Measurements from ENCODE around the gene NIBAN1.

NIBAN1 gene

DNA sequence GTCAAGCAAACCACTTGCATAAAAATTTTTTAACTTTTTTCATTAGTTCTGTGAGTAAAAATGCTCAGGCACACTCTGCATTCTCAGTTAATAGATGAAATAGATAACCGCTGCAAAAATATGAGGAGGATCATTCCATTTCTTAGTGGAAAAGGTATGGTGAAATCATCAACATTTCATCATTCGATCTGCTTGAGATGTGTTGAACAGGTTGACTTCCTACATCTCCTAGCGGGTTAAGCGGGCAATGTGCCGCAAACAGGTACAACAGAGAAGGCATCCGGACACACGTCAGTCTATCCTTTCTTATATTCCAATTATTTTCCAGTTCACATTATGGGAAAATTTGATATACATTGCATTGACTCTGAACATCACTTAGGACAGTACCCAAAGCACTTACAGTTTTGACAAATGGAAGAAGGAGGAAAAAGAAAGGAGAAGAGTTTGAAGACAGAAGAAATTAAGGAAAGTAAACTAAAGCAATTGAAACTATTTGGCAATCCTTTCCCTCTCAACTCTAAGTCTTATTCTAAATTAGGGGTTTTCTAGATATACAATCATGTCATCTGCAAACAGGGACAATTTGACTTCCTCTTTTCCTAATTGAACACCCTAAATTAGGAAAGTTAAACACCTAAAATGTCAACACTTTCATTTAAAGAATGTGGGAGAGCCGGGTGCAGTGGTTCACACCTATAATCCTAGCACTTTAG lies 33.5 kb downstream of the NIBAN1 start:
- TF ChIP-seq, protein P1, sequence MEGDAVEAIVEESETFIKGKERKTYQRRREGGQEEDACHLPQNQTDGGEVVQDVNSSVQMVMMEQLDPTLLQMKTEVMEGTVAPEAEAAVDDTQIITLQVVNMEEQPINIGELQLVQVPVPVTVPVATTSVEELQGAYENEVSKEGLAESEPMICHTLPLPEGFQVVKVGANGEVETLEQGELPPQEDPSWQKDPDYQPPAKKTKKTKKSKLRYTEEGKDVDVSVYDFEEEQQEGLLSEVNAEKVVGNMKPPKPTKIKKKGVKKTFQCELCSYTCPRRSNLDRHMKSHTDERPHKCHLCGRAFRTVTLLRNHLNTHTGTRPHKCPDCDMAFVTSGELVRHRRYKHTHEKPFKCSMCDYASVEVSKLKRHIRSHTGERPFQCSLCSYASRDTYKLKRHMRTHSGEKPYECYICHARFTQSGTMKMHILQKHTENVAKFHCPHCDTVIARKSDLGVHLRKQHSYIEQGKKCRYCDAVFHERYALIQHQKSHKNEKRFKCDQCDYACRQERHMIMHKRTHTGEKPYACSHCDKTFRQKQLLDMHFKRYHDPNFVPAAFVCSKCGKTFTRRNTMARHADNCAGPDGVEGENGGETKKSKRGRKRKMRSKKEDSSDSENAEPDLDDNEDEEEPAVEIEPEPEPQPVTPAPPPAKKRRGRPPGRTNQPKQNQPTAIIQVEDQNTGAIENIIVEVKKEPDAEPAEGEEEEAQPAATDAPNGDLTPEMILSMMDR (conservative IDR thresholded peaks at IDR 0.05; ENCODE audit: low read depth) = no peak
- ChIA-PET POLR2A (ENCODE audit: low non-redundant PET) (no interaction called here), CTCF (no interaction called here)
- H3K27ac ChIP-seq = no peak overlapping the region
- DNase-seq (ENCODE audit: low spot score) = no peak

GRCh38 chr1:184940226-184940625 lies 34.1 kb downstream of the NIBAN1 start:
- CTCF ChIA-PET = no interaction called here
- DNase-seq (ENCODE audit: low spot score) = no peak
- TF ChIP-seq, protein P1 (conservative IDR thresholded peaks at IDR 0.05; ENCODE audit: low read depth) = no peak
- H3K27ac ChIP-seq = no peak overlapping the region
- POLR2A ChIA-PET (ENCODE audit: low non-redundant PET) = no interaction called here

- DNase-seq (ENCODE audit: low spot score) = no peak
- TF ChIP-seq, protein P1 (conservative IDR thresholded peaks at IDR 0.05; ENCODE audit: low read depth) = no peak
- CTCF ChIA-PET = no interaction called here
- H3K27ac ChIP-seq = no peak overlapping the region
- POLR2A ChIA-PET (ENCODE audit: low non-redundant PET) = no interaction called here
These were observed 36.6 kb downstream of the NIBAN1 start for GRCh38 chr1:184937729-184938128.

GRCh38 chr1:184935920-184936798 lies 38.1 kb downstream of the NIBAN1 start:
- ChIA-PET POLR2A (ENCODE audit: low non-redundant PET) (no interaction called here), CTCF (no interaction called here)

GRCh38 chr1:184933944-184934343 lies 40.4 kb downstream of the NIBAN1 start:
- CTCF ChIA-PET = no interaction called here
- DNase-seq (ENCODE audit: low spot score) = no peak
- no peak overlapping the region for H3K27ac ChIP-seq
- TF ChIP-seq, protein P1 (conservative IDR thresholded peaks at IDR 0.05; ENCODE audit: low read depth) = no peak
- POLR2A ChIA-PET (ENCODE audit: low non-redundant PET) = no interaction called here

More at GRCh38 chr1:184935920-184936798, 38.1 kb downstream of the NIBAN1 start:
- no peak overlapping the region for H3K27ac ChIP-seq
- TF ChIP-seq, protein P1 (conservative IDR thresholded peaks at IDR 0.05; ENCODE audit: low read depth) = no peak
- no peak for DNase-seq (ENCODE audit: low spot score)

GRCh38 chr1:184932319-184932718 lies 42.0 kb downstream of the NIBAN1 start:
- H3K27ac ChIP-seq = no peak overlapping the region
- TF ChIP-seq, protein P1 (conservative IDR thresholded peaks at IDR 0.05; ENCODE audit: low read depth) = no peak
- ChIA-PET CTCF (no interaction called here), POLR2A (ENCODE audit: low non-redundant PET) (no interaction called here)
- DNase-seq (ENCODE audit: low spot score) = no peak

All from RWPE1 (cell line).